ENCODE results near the gene PPT1. TPM values are rescaled to one million over a fixed set of nuclear protein-coding genes. Genes with fewer than 3 reads are reported as not detected.
A peak's percentile ranks its signal among the peaks of the same experiment; 100 is the strongest.

PPT1 gene
- total and polyA plus RNA-seq, 2 of the 8 experiments (the other 6 are each of a cell fraction or from before 2014, with no cell fraction given), result 77.1 to 150 TPM

- peaks cover 3% of the 10 kb centered on the region; the same call in 1 of the 2 replicates for H3K79me1 ChIP-seq (ENCODE audit: low read depth, low read length)
- no peak overlapping the region for H2AK5ac ChIP-seq (ENCODE audit: low read depth, low read length)
- no peak for DNase-seq (ENCODE audit: low read depth in 1 of 2, low spot score in 2 of 2)
- no peak overlapping the region for H2BK20ac ChIP-seq (ENCODE audit: low read length)
- peak overlapping the region; percentile 11 to 87; a peak in 2 of 4 replicates for H3K4me2 ChIP-seq (ENCODE audit: insufficient read depth in 1 of 2, low read depth in 2 of 2, low read length in 2 of 2)
- peak overlapping the region in 1 of 4 experiments; percentile 82; a peak in 2 of 8 replicates for H3K4me3 ChIP-seq (ENCODE audit: extremely low read depth in 1 of 4, insufficient read depth in 2 of 4, low read depth in 3 of 4, low read length in 4 of 4)
- no peak overlapping the region for H4K91ac ChIP-seq (replicated peaks; ENCODE audit: insufficient read length, low read length)
- H3K27me3 ChIP-seq (replicated peaks in 1 of 4; ENCODE audit: control insufficient read depth in 3 of 4, extremely low read depth in 1 of 4, insufficient read depth in 3 of 4, low read length in 3 of 4), result no peaks in the 10 kb centered on the region
- H3K9ac ChIP-seq (replicated peaks in 1 of 4; ENCODE audit: extremely low read depth in 1 of 4, low read depth in 3 of 4, low read length in 3 of 4), result no peak overlapping the region
- no peak overlapping the region for H3K14ac ChIP-seq (ENCODE audit: insufficient read length)
- H3K18ac ChIP-seq (ENCODE audit: extremely low read depth, low read length), result no peak overlapping the region
- no peak overlapping the region for H3K56ac ChIP-seq (replicated peaks; ENCODE audit: insufficient read length, low read depth, low read length)
- no peaks in the 10 kb centered on the region for H4K20me1 ChIP-seq (replicated peaks in 1 of 2; ENCODE audit: control insufficient read depth in 1 of 2, insufficient read depth in 2 of 2, low read length in 2 of 2)
- POLR2A ChIA-PET (ENCODE audit: partially characterized antibody), result no interaction called here
- no peak overlapping the region for H2AFZ ChIP-seq (ENCODE audit: low read length)
- H3K36me3 ChIP-seq (ENCODE audit: control insufficient read depth in 2 of 4, insufficient read depth in 4 of 4, low read length in 3 of 4), result peaks cover 1 to 13% (median 6%) of the 10 kb centered on the region in 4 experiments; a peak in 7 of 8 replicates
- no peak overlapping the region for H2BK5ac ChIP-seq (ENCODE audit: low read depth, low read length)
- H3K4me1 ChIP-seq (replicated peaks in 1 of 4; ENCODE audit: control insufficient read depth in 3 of 4, insufficient read depth in 4 of 4, low read length in 3 of 4), result peaks cover 0 to 2% (median 0%) of the 10 kb centered on the region in 4 experiments; a peak in 2 of 7 replicates
- CTCF ChIA-PET (ENCODE audit: partially characterized antibody), result interaction anchor here (1.4 kb wide), 1 partner anchor 11 kb away, joined by 8 read pairs; no protein-coding TSS in a partner anchor
- no peak overlapping the region for H4K8ac ChIP-seq (ENCODE audit: extremely low read depth, insufficient read depth, low read length)
- H2BK12ac ChIP-seq (ENCODE audit: low read depth, low read length), result no peak overlapping the region
- H3K9me3 ChIP-seq (ENCODE audit: insufficient read depth in 2 of 2, low read depth in 1 of 2, low read length in 1 of 2), result no peaks in the 10 kb centered on the region
- H3K4ac ChIP-seq (replicated peaks; ENCODE audit: insufficient read length, low read depth, low read length), result no peak overlapping the region
- FAIRE-seq, result no peak
- 93% methylated on average over 3 of the region's 3 CpGs; no CpG with 5 or more reads in 1 of the 2 experiments for WGBS, 2 experiments (ENCODE audit: extremely low coverage in 1 of 2, insufficient coverage in 1 of 2, insufficient read length in 1 of 2, insufficient replicate concordance in 2 of 2, low coverage in 1 of 2, low lambda C conversion rate in 2 of 2, missing lambda C conversion rate in 1 of 2)
- H3K27ac ChIP-seq (ENCODE audit: low read depth, low read length), result no peak overlapping the region
- H3K23me2 ChIP-seq (ENCODE audit: low read depth, low read length), result peaks cover 9% of the 10 kb centered on the region; the same call in 1 of the 2 replicates
- H3K23ac ChIP-seq (ENCODE audit: insufficient read length), result no peak overlapping the region
- H3K79me2 ChIP-seq (ENCODE audit: control insufficient read depth in 1 of 2, insufficient read depth in 2 of 2, low read length in 2 of 2), result peaks cover 4 to 28% of the 10 kb centered on the region in 2 experiments; a peak in 3 of 4 replicates
- H2BK15ac ChIP-seq (ENCODE audit: low read length), result no peak overlapping the region
- no peak overlapping the region for H2BK120ac ChIP-seq (replicated peaks; ENCODE audit: low read depth, low read length)
- no peak overlapping the region for H4K5ac ChIP-seq (ENCODE audit: insufficient read length, low read depth, low read length)
- TF ChIP-seq TAF1 (IDR thresholded peaks at IDR 0.05; ENCODE audit: low read depth, low read length) (no peak), CEBPB (IDR thresholded peaks at IDR 0.05; ENCODE audit: low read depth, low read length) (no peak), SP2 (IDR thresholded peaks at IDR 0.05; ENCODE audit: low read length) (no peak), FOSL1 (IDR thresholded peaks at IDR 0.05; ENCODE audit: insufficient read depth, low read depth, low read length) (no peak), SP1 (IDR thresholded peaks at IDR 0.05; ENCODE audit: low read depth, low read length) (no peak), BCL11A (IDR thresholded peaks at IDR 0.05; ENCODE audit: low read depth in 2 of 2, low read length in 2 of 2) (no peak), BRCA1 (IDR thresholded peaks at IDR 0.05; ENCODE audit: low read depth, low read length) (no peak), SAP30 (IDR thresholded peaks at IDR 0.05; ENCODE audit: insufficient read depth, insufficient replicate concordance, low read length) (no peak), JUND (IDR thresholded peaks at IDR 0.05; ENCODE audit: low read length) (no peak), ZNF274 (IDR thresholded peaks at IDR 0.05; ENCODE audit: borderline replicate concordance, extremely low read depth, low read length) (no peak), PHF8 (conservative IDR thresholded peaks at IDR 0.05; ENCODE audit: low read depth, low read length) (no peak), TCF12 (IDR thresholded peaks at IDR 0.05; ENCODE audit: low read depth, low read length) (no peak)
- TF ChIP-seq, protein P1, sequence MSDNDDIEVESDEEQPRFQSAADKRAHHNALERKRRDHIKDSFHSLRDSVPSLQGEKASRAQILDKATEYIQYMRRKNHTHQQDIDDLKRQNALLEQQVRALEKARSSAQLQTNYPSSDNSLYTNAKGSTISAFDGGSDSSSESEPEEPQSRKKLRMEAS (IDR thresholded peaks at IDR 0.05), result no peak
- TF ChIP-seq, protein P2, sequence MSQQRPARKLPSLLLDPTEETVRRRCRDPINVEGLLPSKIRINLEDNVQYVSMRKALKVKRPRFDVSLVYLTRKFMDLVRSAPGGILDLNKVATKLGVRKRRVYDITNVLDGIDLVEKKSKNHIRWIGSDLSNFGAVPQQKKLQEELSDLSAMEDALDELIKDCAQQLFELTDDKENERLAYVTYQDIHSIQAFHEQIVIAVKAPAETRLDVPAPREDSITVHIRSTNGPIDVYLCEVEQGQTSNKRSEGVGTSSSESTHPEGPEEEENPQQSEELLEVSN (IDR thresholded peaks at IDR 0.05), result no peak
These were observed 1.2 kb downstream of the PPT1 start for GRCh38 chr1:40095806-40096205.

Data from H1 (cell line).